Measurements from ENCODE around the gene CDC45.

DNA sequence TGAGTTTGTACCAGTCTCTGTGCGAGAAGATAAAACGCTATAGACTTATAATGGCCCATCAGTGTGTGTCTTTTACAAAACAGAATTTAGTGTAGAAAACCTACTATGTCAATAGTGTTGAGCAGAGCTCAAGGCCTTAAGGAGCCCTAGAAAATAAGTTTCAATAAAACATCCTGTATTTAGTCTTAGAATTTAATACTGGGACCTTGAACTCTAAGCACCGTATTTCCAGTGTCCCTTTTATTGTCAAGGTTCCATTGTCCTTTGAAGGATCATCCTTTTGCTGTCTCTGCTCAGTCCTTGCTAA, 16.6 kb downstream of the CDC45 start:
- TF ChIP-seq, protein P1, sequence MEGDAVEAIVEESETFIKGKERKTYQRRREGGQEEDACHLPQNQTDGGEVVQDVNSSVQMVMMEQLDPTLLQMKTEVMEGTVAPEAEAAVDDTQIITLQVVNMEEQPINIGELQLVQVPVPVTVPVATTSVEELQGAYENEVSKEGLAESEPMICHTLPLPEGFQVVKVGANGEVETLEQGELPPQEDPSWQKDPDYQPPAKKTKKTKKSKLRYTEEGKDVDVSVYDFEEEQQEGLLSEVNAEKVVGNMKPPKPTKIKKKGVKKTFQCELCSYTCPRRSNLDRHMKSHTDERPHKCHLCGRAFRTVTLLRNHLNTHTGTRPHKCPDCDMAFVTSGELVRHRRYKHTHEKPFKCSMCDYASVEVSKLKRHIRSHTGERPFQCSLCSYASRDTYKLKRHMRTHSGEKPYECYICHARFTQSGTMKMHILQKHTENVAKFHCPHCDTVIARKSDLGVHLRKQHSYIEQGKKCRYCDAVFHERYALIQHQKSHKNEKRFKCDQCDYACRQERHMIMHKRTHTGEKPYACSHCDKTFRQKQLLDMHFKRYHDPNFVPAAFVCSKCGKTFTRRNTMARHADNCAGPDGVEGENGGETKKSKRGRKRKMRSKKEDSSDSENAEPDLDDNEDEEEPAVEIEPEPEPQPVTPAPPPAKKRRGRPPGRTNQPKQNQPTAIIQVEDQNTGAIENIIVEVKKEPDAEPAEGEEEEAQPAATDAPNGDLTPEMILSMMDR (IDR thresholded peaks at IDR 0.05), result no peak
- TF ChIP-seq POLR2A (IDR thresholded peaks at IDR 0.05), result no peak
